GM12891 (cell line): Measurements from ENCODE around the gene CCDC177.

ENCODE experiments used
- POLR2A ChIP-seq: IDR thresholded peaks from 2 replicates; pipeline ENCODE4 v1.6.1; 2011; ENCODE audit warnings: low read depth, low read length, control low read depth
- SPI1 ChIP-seq: IDR thresholded peaks from 2 replicates; pipeline ENCODE4 v1.6.1; 2011; ENCODE audit warnings: low read depth, low read length, control low read depth
- TAF1 ChIP-seq: IDR thresholded peaks from 2 replicates; pipeline ENCODE4 v1.6.1; 2011; ENCODE audit warnings: low read depth, low read length, control low read depth

- TF ChIP-seq TAF1: no peak
- TF ChIP-seq SPI1: no peak
- no peak for TF ChIP-seq POLR2A
These were observed 20.2 kb upstream of the CCDC177 start for GRCh38 chr14:69594846-69595245.
